ENCODE data around the gene ANKRD17.
"Not testable (repeated sequence)": the region's sequence is repeated elsewhere in the genome, so short reads cannot be mapped to it uniquely, and the experiment has no call there.

The ANKRD17 gene

GRCh38 chr4:73244945-73245601, 13.5 kb downstream of the ANKRD17 start:
- no peak for DNase-seq

DNA sequence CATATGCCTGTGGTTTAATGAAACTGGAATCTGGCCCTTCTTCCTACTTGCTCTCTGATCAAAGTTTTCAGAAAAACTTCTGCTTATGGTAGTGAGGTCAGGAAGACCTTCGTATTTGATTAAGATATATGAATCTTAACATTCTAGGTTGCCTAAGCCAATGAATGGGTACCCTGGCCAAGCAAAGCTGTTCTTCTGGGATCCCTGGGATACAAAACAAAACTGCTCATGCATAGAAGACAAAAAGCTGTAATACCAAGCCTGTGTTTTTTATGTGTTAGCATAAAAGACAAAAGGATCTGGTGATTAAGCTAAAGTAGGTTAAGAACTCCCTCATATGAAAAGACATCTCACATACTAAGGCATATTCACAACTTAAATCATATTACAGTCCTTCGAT, 21.6 kb downstream of the ANKRD17 start:
- DNase-seq: no peak

DNA sequence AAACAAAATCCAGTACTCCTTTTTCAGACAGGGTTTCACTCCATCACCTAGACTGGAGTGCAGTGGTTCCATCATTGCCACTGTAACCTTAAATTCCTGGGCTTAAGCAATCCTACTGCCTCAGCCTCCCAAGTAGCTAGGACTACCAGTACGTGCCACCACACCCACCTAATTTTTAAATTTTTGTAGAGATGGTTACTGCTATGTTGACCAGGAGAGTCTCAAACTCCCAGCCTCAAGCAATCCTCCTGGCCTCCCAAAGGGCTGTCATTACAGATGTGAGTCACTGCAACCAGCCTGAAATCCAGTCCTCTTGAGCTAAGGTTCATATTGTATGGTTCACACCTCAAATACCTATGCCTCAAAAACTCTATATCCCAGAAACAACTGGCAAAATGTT, 22.4 kb downstream of the ANKRD17 start:
- no peak for DNase-seq

DNA sequence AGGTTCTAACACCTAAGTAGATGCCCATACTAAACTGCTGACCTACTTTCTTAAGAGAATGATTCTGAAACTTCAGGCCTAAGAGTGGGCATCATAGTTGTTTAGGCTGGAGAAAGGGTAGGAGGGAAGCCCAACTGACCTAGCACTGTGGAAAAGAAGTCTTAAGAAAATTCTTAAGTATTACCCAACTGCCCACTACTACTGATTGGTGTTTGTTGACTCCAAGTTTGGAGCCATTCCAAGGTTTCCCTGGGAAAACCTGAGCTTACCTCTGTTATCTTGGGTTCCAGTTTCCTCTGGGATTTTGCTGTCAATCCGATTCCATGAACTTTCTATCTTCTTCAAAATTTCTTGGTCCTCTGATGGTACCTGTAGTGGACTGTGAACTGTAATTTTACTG, 23.9 kb downstream of the ANKRD17 start:
- DNase-seq: no peak

DNA sequence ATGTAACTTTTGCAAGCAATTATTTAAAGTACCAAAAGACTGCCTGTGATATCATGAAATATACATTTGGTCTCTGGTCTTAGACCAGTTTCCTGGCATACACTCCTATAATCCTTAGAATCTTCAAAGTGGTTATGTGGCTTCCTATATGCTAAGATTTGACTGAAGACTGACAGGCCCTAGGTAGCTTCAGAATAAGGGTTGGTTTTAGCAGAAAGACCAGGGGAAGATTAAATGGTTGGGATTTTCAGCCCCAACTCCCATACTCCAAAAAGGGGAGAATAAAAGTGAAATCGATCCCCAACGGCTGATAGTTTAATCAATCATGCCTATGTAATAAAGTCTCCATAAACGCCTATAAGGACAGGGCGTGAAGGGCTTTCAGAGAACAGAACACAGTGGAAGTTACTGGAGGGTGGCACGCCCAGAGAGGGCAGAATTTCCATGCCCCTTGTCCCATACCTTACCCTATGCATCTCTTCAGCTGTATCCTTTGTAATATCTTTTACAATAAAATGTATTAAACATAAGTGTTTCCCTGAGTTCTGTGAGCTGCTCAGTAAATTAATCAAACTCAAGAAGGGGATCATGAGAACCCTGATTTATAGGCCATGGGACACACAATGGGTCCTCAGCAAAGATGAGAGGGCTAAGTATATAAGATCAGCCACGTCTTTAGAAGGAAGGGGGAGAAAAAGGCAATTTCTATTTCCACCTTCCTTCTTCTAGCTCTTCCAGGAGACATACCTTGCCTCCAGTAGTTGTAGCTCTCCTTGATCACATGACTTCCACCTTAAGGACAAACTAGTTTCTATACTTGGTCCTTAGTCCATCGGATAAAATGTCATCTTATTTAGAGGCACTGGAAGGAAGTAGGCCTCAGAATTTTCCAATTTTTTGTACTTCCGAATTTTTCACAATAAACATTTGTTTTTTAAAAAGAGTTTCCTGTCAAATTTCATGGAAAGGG, 26.8 kb downstream of the ANKRD17 start:
- DNase-seq: no peak

GRCh38 chr4:73230865-73231517, 27.6 kb downstream of the ANKRD17 start:
- no peak for DNase-seq

GRCh38 chr4:73228800-73229199, 29.8 kb downstream of the ANKRD17 start:
- not testable (repeated sequence) for DNase-seq

GRCh38 chr4:73224886-73225285, 33.7 kb downstream of the ANKRD17 start:
- DNase-seq: no peak

GRCh38 chr4:73223258-73223650, 35.3 kb downstream of the ANKRD17 start:
- no peak for DNase-seq

- peak; percentile 88 for DNase-seq
Observed at GRCh38 chr4:73222466-73223257, 35.9 kb downstream of the ANKRD17 start.

DNA sequence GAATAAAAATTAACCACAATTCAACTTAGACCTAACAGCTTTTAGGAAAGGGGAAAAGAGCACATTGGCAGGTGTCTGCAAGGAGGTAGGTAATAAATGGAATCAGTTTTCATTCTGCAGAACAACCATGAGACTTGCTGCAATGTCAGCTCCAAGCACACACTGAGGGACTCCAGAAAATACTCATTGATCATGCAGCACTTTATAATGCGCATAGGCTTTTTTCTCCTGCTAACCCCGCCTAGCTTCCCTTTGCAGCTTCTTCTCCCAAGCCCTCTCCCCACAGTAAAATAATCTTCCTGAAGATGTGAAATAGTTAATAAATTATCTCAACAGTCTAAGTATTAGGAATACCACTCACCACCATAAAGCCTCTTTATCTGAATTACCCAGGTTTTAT, 36.9 kb downstream of the ANKRD17 start:
- no peak for DNase-seq

- no peak for DNase-seq
Observed at GRCh38 chr4:73220815-73221214, 37.8 kb downstream of the ANKRD17 start.

- DNase-seq: no peak
Observed at GRCh38 chr4:73213916-73214653, 44.5 kb downstream of the ANKRD17 start.

DNA sequence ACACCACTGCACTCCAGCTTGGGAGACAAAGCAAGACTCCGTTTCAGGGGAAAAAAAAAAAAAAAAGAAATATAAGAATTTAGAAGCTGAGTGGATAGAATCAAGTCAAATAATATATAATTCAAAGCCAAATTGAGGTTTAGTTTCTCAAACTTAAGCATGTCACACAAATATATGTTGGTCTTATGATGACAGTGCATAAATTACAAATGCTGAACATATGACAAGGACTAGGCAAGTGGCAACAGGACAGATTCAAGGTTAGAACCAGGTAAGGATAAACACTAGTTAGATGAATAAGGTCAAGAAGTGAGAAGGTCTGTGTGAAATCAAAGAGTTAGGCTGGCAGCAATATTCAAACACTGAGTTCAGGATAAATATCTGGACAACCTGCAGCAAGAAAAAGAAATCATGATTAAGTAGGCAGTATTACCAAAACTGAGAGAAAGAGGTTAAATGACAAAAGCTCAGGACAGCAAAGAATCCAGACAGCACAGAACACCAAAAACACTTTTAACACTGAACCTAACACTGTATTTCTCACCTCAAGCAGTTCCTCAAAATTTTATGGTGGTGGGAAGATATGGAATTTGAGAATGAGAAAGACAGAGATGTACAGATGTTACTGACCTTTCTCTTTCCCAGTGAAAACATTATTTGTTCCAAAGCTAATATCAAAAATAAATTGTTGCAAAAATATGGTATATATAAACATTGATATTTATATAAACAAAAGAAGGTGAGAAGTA, 45.4 kb downstream of the ANKRD17 start:
- no peak for DNase-seq

DNA sequence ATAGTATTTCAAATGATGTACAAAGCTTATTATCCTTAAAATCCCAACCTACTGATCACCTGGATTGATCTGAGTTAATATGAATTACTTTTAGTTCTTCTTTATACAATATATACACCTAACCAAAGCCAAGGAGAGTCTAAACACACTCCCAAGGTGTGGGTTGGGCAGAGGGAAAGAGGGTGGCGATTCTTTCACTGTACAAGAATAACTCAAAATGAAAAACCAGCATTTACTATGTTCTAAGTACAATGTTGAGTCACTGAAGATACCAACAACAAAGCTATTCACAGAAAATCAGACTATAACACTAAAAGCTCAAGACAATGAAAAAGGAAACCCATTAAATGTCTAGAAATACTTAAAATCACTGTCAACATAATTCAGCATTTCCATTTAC, 46.6 kb downstream of the ANKRD17 start:
- DNase-seq: no peak

DNA sequence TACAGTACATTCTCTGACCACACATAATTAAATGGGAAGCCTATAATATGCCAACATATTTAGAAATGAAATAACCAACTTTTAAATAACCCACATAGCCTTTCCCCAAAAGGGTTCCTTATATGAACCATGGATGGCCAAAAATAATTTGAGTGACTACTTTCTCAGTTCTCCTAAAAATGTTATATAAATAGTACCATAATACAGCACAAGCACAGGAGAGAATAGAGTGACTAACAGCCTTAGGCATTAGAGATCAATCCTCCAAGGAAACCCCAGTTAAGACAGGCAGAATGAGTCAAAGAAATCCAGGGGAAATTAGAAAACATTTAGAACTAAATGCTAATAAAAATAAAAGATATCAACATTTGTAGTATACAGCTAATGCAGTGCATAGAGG, 50.2 kb downstream of the ANKRD17 start:
- DNase-seq: no peak

DNA sequence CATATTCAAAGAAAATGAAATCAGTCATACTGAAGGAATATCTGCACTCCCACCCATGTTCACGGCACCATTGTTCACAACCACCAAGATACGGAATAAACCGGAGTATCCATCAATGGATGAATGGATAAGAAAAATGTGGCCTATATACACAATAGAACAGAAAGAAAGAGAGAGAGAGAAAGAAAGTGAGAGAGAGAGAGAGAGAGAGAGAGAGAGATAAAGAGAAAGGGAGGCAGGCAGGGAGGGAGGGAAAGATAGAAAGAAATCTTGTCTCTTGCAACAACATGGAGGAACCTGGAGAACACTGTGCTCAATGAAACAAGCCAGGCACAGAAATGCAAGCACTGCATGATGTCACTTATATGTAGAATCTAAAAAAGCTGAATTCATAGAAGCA, 52.4 kb downstream of the ANKRD17 start:
- no peak for DNase-seq

DNA sequence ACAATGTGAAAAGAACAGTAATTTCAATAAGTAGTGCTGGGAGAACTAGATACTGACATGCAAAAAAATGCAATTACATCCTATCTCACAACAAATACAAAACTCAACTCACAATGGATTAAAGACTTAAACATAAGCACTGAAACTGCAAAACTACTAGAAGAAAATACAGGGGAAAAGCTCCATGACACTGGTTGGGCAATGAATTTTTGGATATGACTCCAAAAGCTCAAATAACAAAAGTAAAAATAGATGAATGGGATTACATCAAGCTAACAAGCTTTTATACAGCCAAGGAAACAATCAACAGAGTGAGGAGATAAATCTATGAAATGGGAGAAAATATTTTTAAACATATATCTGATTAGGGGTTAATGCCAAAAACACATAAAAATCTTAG, 53.1 kb downstream of the ANKRD17 start:
- DNase-seq: no peak

GRCh38 chr4:73203976-73204375, 54.6 kb downstream of the ANKRD17 start:
- not testable (repeated sequence) for DNase-seq

DNA sequence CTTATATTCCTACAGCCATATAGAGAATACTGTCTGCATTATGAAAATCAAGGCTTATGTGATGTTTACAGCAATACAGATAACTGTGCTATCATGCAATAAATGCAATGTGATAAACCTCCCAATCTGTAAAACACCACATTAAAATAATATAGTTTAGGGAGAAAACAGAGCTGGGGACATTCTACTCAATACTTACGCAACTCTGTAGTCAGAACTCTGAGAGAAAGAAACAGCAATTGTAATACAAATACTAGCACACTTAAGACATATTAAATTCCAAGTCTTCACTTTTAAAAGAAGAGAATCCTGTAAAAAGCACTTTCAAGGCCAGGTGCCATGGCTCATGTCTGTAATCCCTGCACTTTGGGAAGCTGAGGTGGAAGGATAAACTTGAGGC, 61.4 kb downstream of the ANKRD17 start:
- DNase-seq: no peak

DNA sequence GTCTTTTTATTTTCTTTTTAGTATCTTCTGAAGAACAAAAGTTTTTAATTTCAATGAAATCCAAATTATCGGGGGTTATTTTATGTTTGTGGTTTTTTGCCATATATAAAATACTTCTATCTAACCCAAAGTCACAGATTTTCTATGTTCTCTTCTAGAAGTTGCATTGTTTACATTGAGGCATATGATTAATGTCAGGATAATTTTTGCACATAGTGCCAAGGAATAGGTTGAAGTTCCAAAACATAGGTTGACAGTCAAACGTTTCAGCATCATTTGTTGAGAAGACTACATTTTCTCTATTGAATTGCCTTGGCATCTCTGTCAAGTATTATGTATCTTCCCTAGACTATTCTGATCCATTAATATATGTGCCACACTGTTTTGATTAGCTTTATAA, 64.5 kb downstream of the ANKRD17 start:
- DNase-seq: no peak
